Islet precursor cell (in vitro differentiated cells): ENCODE results near the gene L2HGDH.
A peak's percentile ranks its signal among the peaks of the same experiment; 100 is the strongest.
"Not testable (repeated sequence)": the region's sequence is repeated elsewhere in the genome, so short reads cannot be mapped to it uniquely, and the experiment has no call there.

Experiments used
- DNase-seq: peaks from one replicate; pipeline ENCODE4 v3.0.0-alpha.2; 2018

The L2HGDH gene

GRCh38 chr14:50311972-50312733, at the start of gene L2HGDH, which contains the start of gene DMAC2L:
Gene L2HGDH, minus strand, starts transcription at chr14:50312229. Its CDS starts 79 bp downstream, at chr14:50312150.
Gene DMAC2L, plus strand, starts transcription at chr14:50312324. Its CDS starts 9,164 bp downstream, at chr14:50321488.
- peak; percentile 98 for DNase-seq

GRCh38 chr14:50360851-50361250, 48.8 kb upstream of the L2HGDH start:
- no peak for DNase-seq

- no peak for DNase-seq
These were observed 48.1 kb upstream of the L2HGDH start for GRCh38 chr14:50360093-50360492.

GRCh38 chr14:50359631-50360030, 47.6 kb upstream of the L2HGDH start:
- no peak for DNase-seq

- no peak for DNase-seq
These were observed 45.8 kb upstream of the L2HGDH start for GRCh38 chr14:50357753-50358395.

- DNase-seq = no peak
These were observed 45.1 kb upstream of the L2HGDH start for GRCh38 chr14:50357124-50357523.

- not testable (repeated sequence) for DNase-seq
These were observed 44.3 kb upstream of the L2HGDH start for GRCh38 chr14:50356283-50356682.

- no peak for DNase-seq
These were observed 43.7 kb upstream of the L2HGDH start for GRCh38 chr14:50355692-50356091.

- no peak for DNase-seq
These were observed 42.5 kb upstream of the L2HGDH start for GRCh38 chr14:50354527-50354926.

- DNase-seq = no peak
These were observed 41.1 kb upstream of the L2HGDH start for GRCh38 chr14:50353126-50353525.

GRCh38 chr14:50352584-50352983, 40.6 kb upstream of the L2HGDH start:
- DNase-seq = no peak

- DNase-seq = no peak
These were observed 38.9 kb upstream of the L2HGDH start for GRCh38 chr14:50350975-50351374.

- DNase-seq = no peak
These were observed 36.9 kb upstream of the L2HGDH start for GRCh38 chr14:50348933-50349332.

GRCh38 chr14:50347521-50347920, 35.5 kb upstream of the L2HGDH start:
- DNase-seq = no peak

- no peak for DNase-seq
These were observed 33.9 kb upstream of the L2HGDH start for GRCh38 chr14:50345846-50346422.

GRCh38 chr14:50344876-50345563, 33.0 kb upstream of the L2HGDH start:
- DNase-seq = no peak

GRCh38 chr14:50344116-50344775, 32.2 kb upstream of the L2HGDH start:
- DNase-seq = no peak

GRCh38 chr14:50343434-50343833, 31.4 kb upstream of the L2HGDH start:
- DNase-seq = no peak

- peak; percentile 88 for DNase-seq
These were observed 30.4 kb upstream of the L2HGDH start for GRCh38 chr14:50342221-50343078.

GRCh38 chr14:50340963-50341362, 28.9 kb upstream of the L2HGDH start:
- DNase-seq = no peak

- no peak for DNase-seq
These were observed 28.0 kb upstream of the L2HGDH start for GRCh38 chr14:50340045-50340444.
